KMS-11 (cell line): ENCODE data around the gene CACHD1.

Source experiments
- H2AFZ ChIP-seq: fragments of 200-600 bp; sonication (generic); 2 replicates; pipeline ENCODE4 v1.6.1; 2016; ENCODE audit warnings: antibody characterized with exemption, mixed run types, low read depth
- H3K27ac ChIP-seq: fragments of 200-600 bp; sonication (generic); 2 replicates; pipeline ENCODE4 v1.6.1; 2016; ENCODE audit warnings: mild to moderate bottlenecking, mixed run types
- H3K27me3 ChIP-seq: fragments of 200-600 bp; sonication (generic); 2 replicates; pipeline ENCODE4 v1.6.1; 2017; ENCODE audit warnings: mild to moderate bottlenecking, low read depth, mixed run types, moderate library complexity; ENCODE audit not compliant: insufficient read depth
- H3K36me3 ChIP-seq: fragments of 200-600 bp; sonication (generic); 2 replicates; pipeline ENCODE4 v1.6.1; 2017; ENCODE audit warnings: mild to moderate bottlenecking, mixed run types; ENCODE audit not compliant: insufficient read depth
- H3K4me1 ChIP-seq: fragments of 200-600 bp; sonication (generic); 2 replicates; pipeline ENCODE4 v1.6.1; 2016; ENCODE audit warnings: mild to moderate bottlenecking, low read depth, mixed run types; ENCODE audit not compliant: poor library complexity, severe bottlenecking
- H3K4me2 ChIP-seq: fragments of 200-600 bp; sonication (generic); 2 replicates; pipeline ENCODE4 v1.7.0; 2016; ENCODE audit warnings: mild to moderate bottlenecking, mixed run types
- H3K4me3 ChIP-seq: fragments of 200-600 bp; sonication (generic); IDR thresholded peaks from 2 replicates; pipeline ENCODE4 v1.6.1; 2017; ENCODE audit warnings: low read depth, low read length, mixed read lengths; ENCODE audit not compliant: insufficient read depth
- H3K79me2 ChIP-seq: fragments of 200-600 bp; sonication (generic); 2 replicates; pipeline ENCODE4 v1.6.1; 2016; ENCODE audit warnings: low read depth, mixed run types; ENCODE audit not compliant: insufficient read depth
- H3K9ac ChIP-seq: fragments of 200-600 bp; sonication (generic); 2 replicates; pipeline ENCODE4 v1.6.1; 2016; ENCODE audit warnings: mild to moderate bottlenecking, mixed run types
- H4K20me1 ChIP-seq: fragments of 200-600 bp; sonication (generic); 2 replicates; pipeline ENCODE4 v1.6.1; 2016; ENCODE audit warnings: mild to moderate bottlenecking, mixed run types; ENCODE audit not compliant: insufficient read depth
- TF ChIP-seq, protein P1 (sequence below): fragments of 200-600 bp; sonication (generic); conservative IDR thresholded peaks from 2 replicates; pipeline ENCODE4 v1.6.1; 2017; ENCODE audit warnings: low read depth, mild to moderate bottlenecking, antibody characterized with exemption, low read length, moderate library complexity, mixed read lengths

The CACHD1 gene

DNA sequence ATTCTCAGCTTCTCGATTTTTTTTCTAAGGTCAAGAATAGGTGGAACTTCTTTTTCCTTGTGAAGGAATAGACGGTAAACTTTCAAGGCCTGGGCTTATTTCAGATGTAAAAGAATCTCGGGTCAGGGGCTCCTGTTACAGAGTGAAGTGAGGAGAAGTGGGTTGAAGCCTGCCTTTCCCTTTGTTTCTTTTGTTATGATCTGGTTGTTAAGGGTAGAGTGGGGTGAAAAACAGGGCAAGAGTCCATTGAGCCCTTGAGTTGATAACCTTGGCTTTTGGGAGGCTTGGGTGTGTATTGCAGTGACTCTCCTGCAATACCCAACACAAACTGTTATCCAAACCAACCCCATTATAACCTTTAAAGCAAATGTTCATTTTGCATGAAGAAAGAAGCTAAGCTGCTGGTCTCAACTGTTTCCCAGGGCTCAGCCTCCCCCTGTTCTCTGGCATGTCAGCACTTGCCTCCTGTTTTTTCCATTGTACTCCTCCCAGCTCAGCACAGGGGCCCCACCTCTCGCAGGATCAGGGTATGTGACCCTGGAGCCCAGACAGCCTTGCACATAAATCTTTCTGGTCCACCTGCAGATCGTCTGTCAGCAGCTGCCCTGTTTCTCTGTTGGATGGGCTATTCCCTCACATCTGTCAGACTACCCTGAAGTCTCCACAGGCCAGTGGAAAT, 102.4 kb downstream of the CACHD1 start:
- Histone ChIP-seq H3K4me3 (no peak overlapping the region), H3K27ac (no peak overlapping the region), H3K4me2 (no peak overlapping the region), H3K4me1 (no peaks in the 10 kb centered on the region), H3K79me2 (no peaks in the 10 kb centered on the region), H4K20me1 (no peaks in the 10 kb centered on the region), H3K27me3 (no peaks in the 10 kb centered on the region), H2AFZ (no peak overlapping the region), H3K9ac (no peak overlapping the region), H3K36me3 (no peaks in the 10 kb centered on the region)
- TF ChIP-seq, protein P1, sequence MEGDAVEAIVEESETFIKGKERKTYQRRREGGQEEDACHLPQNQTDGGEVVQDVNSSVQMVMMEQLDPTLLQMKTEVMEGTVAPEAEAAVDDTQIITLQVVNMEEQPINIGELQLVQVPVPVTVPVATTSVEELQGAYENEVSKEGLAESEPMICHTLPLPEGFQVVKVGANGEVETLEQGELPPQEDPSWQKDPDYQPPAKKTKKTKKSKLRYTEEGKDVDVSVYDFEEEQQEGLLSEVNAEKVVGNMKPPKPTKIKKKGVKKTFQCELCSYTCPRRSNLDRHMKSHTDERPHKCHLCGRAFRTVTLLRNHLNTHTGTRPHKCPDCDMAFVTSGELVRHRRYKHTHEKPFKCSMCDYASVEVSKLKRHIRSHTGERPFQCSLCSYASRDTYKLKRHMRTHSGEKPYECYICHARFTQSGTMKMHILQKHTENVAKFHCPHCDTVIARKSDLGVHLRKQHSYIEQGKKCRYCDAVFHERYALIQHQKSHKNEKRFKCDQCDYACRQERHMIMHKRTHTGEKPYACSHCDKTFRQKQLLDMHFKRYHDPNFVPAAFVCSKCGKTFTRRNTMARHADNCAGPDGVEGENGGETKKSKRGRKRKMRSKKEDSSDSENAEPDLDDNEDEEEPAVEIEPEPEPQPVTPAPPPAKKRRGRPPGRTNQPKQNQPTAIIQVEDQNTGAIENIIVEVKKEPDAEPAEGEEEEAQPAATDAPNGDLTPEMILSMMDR: no peak

DNA sequence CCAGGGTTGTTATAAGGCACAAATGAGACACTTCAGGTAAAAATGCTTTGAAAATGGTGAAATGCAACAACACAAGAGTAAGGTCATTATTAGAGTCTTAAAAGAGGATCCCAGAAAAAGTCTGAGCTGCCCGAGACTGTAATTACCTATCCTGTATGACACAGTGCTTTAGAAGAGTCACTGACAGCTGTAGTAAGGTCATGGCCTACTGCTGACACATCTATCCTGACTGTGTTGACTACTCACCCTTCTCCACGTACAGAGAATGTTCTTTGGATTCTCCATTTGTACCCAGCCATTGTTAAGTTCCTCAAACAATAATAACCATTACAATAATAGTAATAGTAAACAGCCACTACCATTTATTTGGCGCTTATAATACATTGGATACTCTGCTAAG, 104.4 kb downstream of the CACHD1 start:
- no peak overlapping the region for H2AFZ ChIP-seq
- TF ChIP-seq, protein P1: no peak
- H3K9ac ChIP-seq: no peak overlapping the region
- H3K79me2 ChIP-seq: no peaks in the 10 kb centered on the region
- no peaks in the 10 kb centered on the region for H3K27me3 ChIP-seq
- H3K4me1 ChIP-seq: no peaks in the 10 kb centered on the region
- H3K27ac ChIP-seq: no peak overlapping the region
- H4K20me1 ChIP-seq: no peaks in the 10 kb centered on the region
- no peaks in the 10 kb centered on the region for H3K36me3 ChIP-seq
- no peak overlapping the region for H3K4me3 ChIP-seq
- H3K4me2 ChIP-seq: no peak overlapping the region

DNA sequence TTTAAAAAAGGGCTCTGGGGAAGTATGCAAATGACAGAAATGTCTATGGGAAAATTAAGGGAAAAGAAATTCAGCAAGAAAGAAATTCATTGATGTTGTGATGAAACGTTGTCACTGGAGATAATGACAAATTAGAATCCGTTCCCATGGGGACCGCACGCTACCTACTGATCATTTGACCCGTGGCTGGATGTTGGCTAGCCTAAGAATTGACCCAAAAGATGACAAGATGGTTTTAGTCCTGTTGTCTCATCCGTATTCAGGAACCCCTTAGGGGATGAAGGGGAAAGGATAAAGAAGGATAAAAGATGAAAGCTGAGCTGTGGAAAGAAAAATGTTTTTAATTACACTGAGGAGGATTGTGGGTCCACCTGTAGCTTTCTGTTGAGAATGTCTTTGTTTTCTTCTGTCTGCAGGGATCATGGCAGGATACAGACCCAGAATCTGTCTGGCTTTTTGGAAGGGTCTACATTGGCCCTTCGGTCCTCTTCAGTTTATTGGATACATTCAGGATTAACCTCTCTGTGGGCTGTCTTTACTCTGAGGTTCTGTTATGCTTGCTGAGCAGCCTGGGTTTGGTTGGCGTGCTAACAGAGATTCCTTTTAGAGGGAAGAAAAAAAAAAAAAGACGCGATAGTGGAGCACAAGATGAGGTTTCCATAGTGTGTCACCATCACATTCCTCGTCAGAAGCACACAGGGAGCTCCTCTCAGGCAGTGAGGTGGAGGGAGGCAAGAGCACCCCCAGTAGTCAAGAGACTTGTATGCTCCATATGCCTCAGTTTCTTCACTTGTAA, 106.2 kb downstream of the CACHD1 start:
- no peak overlapping the region for H3K4me2 ChIP-seq
- no peak overlapping the region for H3K27ac ChIP-seq
- H3K4me1 ChIP-seq: no peaks in the 10 kb centered on the region
- no peaks in the 10 kb centered on the region for H3K36me3 ChIP-seq
- TF ChIP-seq, protein P1: no peak
- no peaks in the 10 kb centered on the region for H3K27me3 ChIP-seq
- no peak overlapping the region for H3K4me3 ChIP-seq
- no peak overlapping the region for H3K9ac ChIP-seq
- H2AFZ ChIP-seq: no peak overlapping the region
- no peaks in the 10 kb centered on the region for H3K79me2 ChIP-seq
- H4K20me1 ChIP-seq: no peaks in the 10 kb centered on the region

DNA sequence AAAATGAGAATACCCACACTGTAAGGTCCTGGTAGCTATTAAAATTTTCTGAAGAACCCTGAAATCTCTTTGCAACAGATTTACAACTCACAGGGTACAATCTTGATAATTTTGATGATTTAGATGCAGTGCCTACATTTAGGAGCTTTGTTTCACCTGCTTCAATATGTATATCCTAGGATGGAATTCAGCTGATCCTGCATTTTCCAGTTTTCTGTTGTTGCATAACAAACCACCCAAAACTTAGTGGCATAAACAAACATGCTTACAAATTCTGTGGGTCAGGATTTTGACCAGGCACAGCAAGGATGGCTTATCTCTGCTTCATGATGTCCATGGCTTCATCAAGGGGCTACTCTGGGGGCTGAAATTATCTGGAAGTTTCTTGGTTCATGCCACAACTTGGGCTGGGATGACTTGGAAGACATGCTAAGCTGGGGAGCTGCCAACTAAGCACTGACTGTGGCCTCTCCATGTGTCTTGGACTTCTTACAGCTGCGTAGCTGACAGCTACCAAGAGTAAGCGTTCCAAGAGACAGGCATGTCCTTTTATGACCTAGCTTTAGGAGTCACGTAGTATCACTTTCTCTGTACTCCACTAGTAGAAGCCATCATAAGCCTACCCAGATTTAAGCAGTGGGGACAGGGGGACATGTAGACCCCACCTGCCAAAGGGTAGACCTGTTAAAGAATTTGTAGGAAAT, 108.5 kb downstream of the CACHD1 start:
- Histone ChIP-seq H3K4me2 (no peak overlapping the region), H3K27me3 (no peaks in the 10 kb centered on the region), H3K36me3 (no peaks in the 10 kb centered on the region), H4K20me1 (no peaks in the 10 kb centered on the region), H3K4me3 (no peak overlapping the region), H3K27ac (no peak overlapping the region), H2AFZ (no peak overlapping the region), H3K9ac (no peak overlapping the region), H3K79me2 (no peaks in the 10 kb centered on the region), H3K4me1 (no peaks in the 10 kb centered on the region)
- TF ChIP-seq, protein P1: no peak
